DOHH2 (cell line): Measurements from ENCODE around the gene MOB2.
"Not testable (repeated sequence)": the region's sequence is repeated elsewhere in the genome, so short reads cannot be mapped to it uniquely, and the experiment has no call there.

Source experiments
- H3F3A ChIP-seq: fragments of 200-600 bp; sonication (generic), shearing (Covaris generic); 2 replicates; pipeline ENCODE4 v1.6.0; 2016; ENCODE audit warnings: antibody characterized with exemption, mild to moderate bottlenecking; ENCODE audit not compliant: control insufficient read depth, insufficient read depth
- H3K27ac ChIP-seq: fragments of 200-600 bp; sonication (generic); 2 replicates; pipeline ENCODE4 v1.5.1; 2014; ENCODE audit warnings: low read depth, mild to moderate bottlenecking, low read length, moderate library complexity
- H3K27me3 ChIP-seq: fragments of 200-600 bp; sonication (generic); 2 replicates; pipeline ENCODE4 v1.6.1; 2014; ENCODE audit warnings: mild to moderate bottlenecking, low read length, mixed read lengths; ENCODE audit not compliant: control insufficient read depth
- H3K36me3 ChIP-seq: fragments of 200-600 bp; sonication (generic); 2 replicates; pipeline ENCODE4 v1.6.1; 2014; ENCODE audit warnings: mild to moderate bottlenecking, low read length, moderate library complexity, mixed read lengths; ENCODE audit not compliant: control insufficient read depth
- H3K4me1 ChIP-seq: fragments of 200-600 bp; sonication (generic); 2 replicates; pipeline ENCODE4 v1.6.1; 2014; ENCODE audit warnings: mild to moderate bottlenecking, low read length, mixed read lengths; ENCODE audit not compliant: control insufficient read depth
- H3K4me2 ChIP-seq: fragments of 200-600 bp; sonication (generic); 2 replicates; pipeline ENCODE4 v1.6.0; 2014; ENCODE audit warnings: mild to moderate bottlenecking, low read length, moderate library complexity
- H3K4me3 ChIP-seq: fragments of 200-600 bp; sonication (generic); 2 replicates; pipeline ENCODE4 v1.5.1; 2014; ENCODE audit warnings: mild to moderate bottlenecking, low read length, mixed read lengths
- H3K79me2 ChIP-seq: fragments of 200-600 bp; sonication (generic); 2 replicates; pipeline ENCODE4 v1.6.1; 2014; ENCODE audit warnings: mild to moderate bottlenecking, low read length, mixed read lengths; ENCODE audit not compliant: control insufficient read depth
- H3K9me2 ChIP-seq: fragments of 200-600 bp; sonication (generic); replicated peaks from 2 replicates; pipeline ENCODE4 v1.6.1; 2014; ENCODE audit warnings: mild to moderate bottlenecking, low read length, mixed read lengths; ENCODE audit not compliant: control insufficient read depth
- H3K9me3 ChIP-seq: fragments of 200-600 bp; sonication (generic); 2 replicates; pipeline ENCODE4 v1.6.1; 2014; ENCODE audit warnings: antibody characterized with exemption, low read length, mixed read lengths; ENCODE audit not compliant: control insufficient read depth, insufficient read depth
- H4K20me1 ChIP-seq: fragments of 200-600 bp; sonication (generic); 2 replicates; pipeline ENCODE4 v1.6.0; 2014; ENCODE audit warnings: low read depth, mild to moderate bottlenecking, antibody characterized with exemption, low read length, moderate library complexity; ENCODE audit not compliant: control insufficient read depth, insufficient read depth
- CTCF ChIP-seq: fragments of 200-600 bp; sonication (generic); IDR thresholded peaks from one replicate; pipeline ENCODE4 v1.5.1; 2014; ENCODE audit warnings: antibody characterized with exemption, mild to moderate bottlenecking, low read depth, low read length; ENCODE audit not compliant: poor library complexity, severe bottlenecking
- EZH2phosphoT487 ChIP-seq: fragments of 200-600 bp; sonication (generic); IDR thresholded peaks from 2 replicates; pipeline ENCODE4 v1.6.1; 2017; ENCODE audit warnings: borderline replicate concordance, mild to moderate bottlenecking, antibody characterized with exemption, low read length, moderate library complexity, mixed read lengths

The MOB2 gene

DNA sequence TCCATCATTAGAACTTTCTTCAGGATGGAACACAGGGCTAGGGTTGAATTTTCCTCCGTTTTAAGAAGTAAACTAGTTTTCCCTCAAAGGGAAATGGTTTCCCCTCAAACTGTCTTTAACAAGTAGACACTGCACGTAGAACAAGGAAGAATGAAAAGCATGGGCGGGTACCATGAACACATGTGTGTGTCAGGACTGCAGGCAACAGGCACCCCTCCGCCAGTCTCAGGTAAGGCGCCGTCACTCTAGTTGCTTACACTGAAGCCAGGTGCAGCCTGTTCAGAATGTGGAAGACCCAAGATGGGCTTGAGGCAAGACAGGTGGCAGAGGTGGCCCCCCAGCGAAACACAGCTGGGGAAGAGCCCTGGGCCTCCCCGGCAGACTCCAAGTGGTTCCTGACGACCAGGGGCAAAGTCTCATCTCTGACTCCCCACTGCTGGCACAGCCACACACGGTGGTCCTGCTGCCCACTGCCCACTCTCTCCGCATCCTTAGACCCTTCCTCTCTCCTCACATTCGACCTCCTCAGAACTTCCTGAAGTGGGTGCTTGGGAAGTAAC, 25.4 kb upstream of the MOB2 start:
- peaks cover 60% of the 10 kb centered on the region for H3K79me2 ChIP-seq
- H3K27ac ChIP-seq: no peak overlapping the region
- H3K9me3 ChIP-seq: no peaks in the 10 kb centered on the region
- H3K27me3 ChIP-seq: no peaks in the 10 kb centered on the region
- H4K20me1 ChIP-seq: peaks cover 25% of the 10 kb centered on the region
- H3K4me1 ChIP-seq: peaks cover 8% of the 10 kb centered on the region; the same call in 1 of the 2 replicates
- H3K36me3 ChIP-seq: no peaks in the 10 kb centered on the region
- H3K9me2 ChIP-seq: no peaks in the 10 kb centered on the region
- H3K4me2 ChIP-seq: no peak overlapping the region
- no peak overlapping the region for H3K4me3 ChIP-seq
- TF ChIP-seq EZH2phosphoT487: no peak
- TF ChIP-seq CTCF: no peak
- H3F3A ChIP-seq: peaks cover 6% of the 10 kb centered on the region; the same call in 1 of the 2 replicates

DNA sequence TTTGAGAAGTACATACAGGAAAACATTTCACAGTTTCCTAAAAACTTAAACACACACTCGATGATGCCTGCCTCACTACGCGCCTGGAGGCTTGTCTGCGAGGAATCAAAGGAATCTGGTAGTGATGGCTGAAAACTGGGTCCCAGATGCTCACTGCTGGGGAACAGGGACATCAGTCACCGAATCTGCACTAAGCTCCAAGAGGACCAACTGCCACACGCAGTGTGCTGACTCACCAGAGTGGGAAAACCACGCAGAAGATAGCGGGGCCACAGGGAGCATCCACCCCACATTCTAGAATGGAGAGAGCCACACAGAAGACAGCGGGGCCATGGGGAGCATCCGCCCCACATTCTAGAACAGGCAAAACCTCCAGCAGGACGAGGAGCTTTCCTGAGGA, 24.3 kb upstream of the MOB2 start:
- Histone ChIP-seq H3K27ac (no peak overlapping the region), H3K27me3 (no peaks in the 10 kb centered on the region), H3K79me2 (peaks cover 61% of the 10 kb centered on the region), H3K4me1 (peaks cover 8% of the 10 kb centered on the region; the same call in 1 of the 2 replicates), H3F3A (peaks cover 6% of the 10 kb centered on the region; the same call in 1 of the 2 replicates), H3K4me3 (no peak overlapping the region), H3K9me2 (no peaks in the 10 kb centered on the region), H3K4me2 (no peak overlapping the region), H4K20me1 (peaks cover 21% of the 10 kb centered on the region), H3K36me3 (no peaks in the 10 kb centered on the region), H3K9me3 (no peaks in the 10 kb centered on the region)
- TF ChIP-seq EZH2phosphoT487 (no peak), CTCF (no peak)

DNA sequence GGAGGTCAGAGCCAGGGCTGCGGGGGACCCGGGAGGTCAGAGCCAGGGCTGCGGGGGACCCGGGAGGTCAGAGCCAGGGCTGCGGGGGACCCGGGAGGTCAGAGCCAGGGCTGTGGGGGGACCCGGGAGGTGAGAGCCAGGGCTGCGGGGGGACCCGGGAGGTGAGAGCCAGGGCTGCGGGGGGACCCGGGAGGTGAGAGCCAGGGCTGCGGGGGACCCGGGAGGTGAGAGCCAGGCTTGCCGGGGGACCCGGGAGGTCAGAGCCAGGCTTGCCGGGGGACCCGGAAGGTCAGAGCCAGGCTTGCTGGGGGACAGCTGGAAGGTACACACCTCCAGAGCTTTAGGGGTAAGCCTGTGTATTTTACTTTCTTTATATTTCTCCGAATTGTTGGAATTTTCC, 23.8 kb upstream of the MOB2 start:
- not testable (repeated sequence) for H3K27ac ChIP-seq, H3K9me2 ChIP-seq, H3K4me1 ChIP-seq, H3K4me2 ChIP-seq, H3K9me3 ChIP-seq, H3K36me3 ChIP-seq, H3K27me3 ChIP-seq, H3F3A ChIP-seq, H3K4me3 ChIP-seq
- H3K79me2 ChIP-seq: peaks cover 58% of the 10 kb centered on the region
- H4K20me1 ChIP-seq: peaks cover 18% of the 10 kb centered on the region

GRCh38 chr11:1509626-1510255, 23.2 kb upstream of the MOB2 start:
- no peaks in the 10 kb centered on the region for H3K27me3 ChIP-seq
- H3K9me3 ChIP-seq: no peaks in the 10 kb centered on the region
- H4K20me1 ChIP-seq: peaks cover 12% of the 10 kb centered on the region
- H3K27ac ChIP-seq: no peak overlapping the region
- no peak overlapping the region for H3K4me2 ChIP-seq
- no peaks in the 10 kb centered on the region for H3K9me2 ChIP-seq
- no peak overlapping the region for H3K4me3 ChIP-seq
- TF ChIP-seq EZH2phosphoT487 (no peak), CTCF (no peak)
- peaks cover 58% of the 10 kb centered on the region for H3K79me2 ChIP-seq
- H3K36me3 ChIP-seq: no peaks in the 10 kb centered on the region
- peaks cover 8% of the 10 kb centered on the region; the same call in 1 of the 2 replicates for H3K4me1 ChIP-seq
- H3F3A ChIP-seq: peaks cover 6% of the 10 kb centered on the region; the same call in 1 of the 2 replicates
